HCT116 (cell line): ENCODE data around the gene IL10RB. TPM values are rescaled to one million over a fixed set of nuclear protein-coding genes. Genes with fewer than 3 reads are reported as not detected.

ENCODE experiments used
- ATAC-seq: fragments of 200-7000 bp; cut with Tn5 transposase; 2 replicates; pipeline ENCODE4 v1.9.1; 2020; ENCODE audit warnings: mild to moderate bottlenecking, moderate library complexity
- BruUV-seq: library from RNA; stranded (reverse); fragments of 400-500 nt; replicated peaks from 2 replicates; lab custom pipeline; 2021; lab: Mats Ljungman, UMichigan
- CTCF ChIA-PET: fragments of 300-600 bp; sonication (Branson Sonifier 250); formaldehyde crosslinking; loops from one replicate; lab custom pipeline; 2021; ENCODE audit warnings: antibody characterized with exemption; lab: Charles Lee
- POLR2A ChIA-PET: fragments of 300-600, 350-600 bp; sonication (Branson Sonifier 250); formaldehyde crosslinking; loops from one replicate; lab custom pipeline; 2021; ENCODE audit warnings: antibody characterized with exemption; lab: Charles Lee
- RAD21 ChIA-PET, 2 experiments: fragments of 300-600 bp; sonication (Branson Sonifier 250); formaldehyde crosslinking; loops; one replicate each; lab custom pipeline; 2023; ENCODE audit warnings: low total read pairs in 2 of 2; ENCODE audit not compliant: uncharacterized antibody in 2 of 2, unreplicated experiment in 2 of 2, low non-redundant PET in 1 of 2; lab: Charles Lee
- DNase-seq: peaks from one replicate; pipeline ENCODE4 v3.0.0-alpha.2; 2010; ENCODE audit warnings: low read depth, low spot score
- H2AFZ ChIP-seq: fragments of 200-600 bp; shearing (Covaris generic), sonication (generic); 2 replicates; pipeline ENCODE4 v1.6.1; 2017; ENCODE audit warnings: low read depth, mixed run types, mixed read lengths, antibody characterized with exemption, low read length; ENCODE audit not compliant: poor library complexity, severe bottlenecking
- H3K27ac ChIP-seq: 2 replicates; pipeline ENCODE4 v1.5.1; 2012; ENCODE audit warnings: low read depth, low read length
- H3K27me3 ChIP-seq: fragments of 200-600 bp; sonication (generic); 2 replicates; pipeline ENCODE4 v1.6.1; 2016; ENCODE audit warnings: mixed run types, low read length, mixed read lengths; ENCODE audit not compliant: insufficient read depth
- H3K36me3 ChIP-seq, 2 experiments: fragments of 200-500 bp in 1 of 2; fragments of 200-600 bp in 1 of 2; sonication (Bioruptor generic) in 1 of 2; sonication (generic) in 1 of 2; 2 replicates each; pipeline versions ENCODE4 v1.5.1 to v1.6.1; 2014 to 2016; ENCODE audit warnings: low read length in 2 of 2, inconsistent platforms in 1 of 2, mixed read lengths in 1 of 2, mixed run types in 1 of 2; ENCODE audit not compliant: insufficient read depth in 2 of 2, control insufficient read depth in 1 of 2
- H3K4me1 ChIP-seq, 2 experiments: fragments of 200-600 bp in 1 of 2; sonication (generic) in 1 of 2; 2 replicates each; pipeline versions ENCODE4 v1.5.1 to v1.6.1; 2012 to 2017; ENCODE audit warnings: low read length in 2 of 2, inconsistent platforms in 1 of 2, mild to moderate bottlenecking in 1 of 2, mixed read lengths in 1 of 2, mixed run types in 1 of 2, moderate library complexity in 1 of 2; ENCODE audit not compliant: insufficient read depth in 2 of 2, control insufficient read depth in 1 of 2
- H3K4me2 ChIP-seq: fragments of 200-600 bp; sonication (generic); 2 replicates; pipeline ENCODE4 v1.6.1; 2017; ENCODE audit warnings: mixed run types, low read length, mixed read lengths
- H3K4me3 ChIP-seq, 2 experiments: fragments of 200-600 bp in 1 of 2; sonication (generic) in 1 of 2; replicated peaks in 1 of 2; 2 replicates each; pipeline ENCODE4 v1.5.1; 2011 to 2016; ENCODE audit warnings: low read length in 2 of 2, control low read depth in 1 of 2, low read depth in 1 of 2, mild to moderate bottlenecking in 1 of 2, mixed read lengths in 1 of 2, mixed run types in 1 of 2
- H3K79me2 ChIP-seq: fragments of 200-600 bp; sonication (generic); 2 replicates; pipeline ENCODE4 v1.6.1; 2017; ENCODE audit warnings: mild to moderate bottlenecking, mixed run types, low read length, moderate library complexity, mixed read lengths; ENCODE audit not compliant: insufficient read depth
- H3K9ac ChIP-seq: fragments of 200-600 bp; sonication (generic); 2 replicates; pipeline ENCODE4 v1.6.1; 2016; ENCODE audit warnings: low read length, mixed read lengths
- H3K9me2 ChIP-seq: fragments of 200-600 bp; sonication (generic), shearing (Covaris generic); 2 replicates; pipeline ENCODE4 v1.6.1; 2017; ENCODE audit warnings: mixed run types, mild to moderate bottlenecking, moderate library complexity; ENCODE audit not compliant: insufficient read depth
- H3K9me3 ChIP-seq, 2 experiments: fragments of 200-500 bp in 1 of 2; fragments of 200-600 bp in 1 of 2; sonication (Bioruptor generic) in 1 of 2; sonication (generic) in 1 of 2; 2 replicates each; pipeline ENCODE4 v1.6.1; 2014 to 2017; ENCODE audit warnings: low read length in 2 of 2, mixed read lengths in 2 of 2, inconsistent platforms in 1 of 2, low read depth in 1 of 2, mild to moderate bottlenecking in 1 of 2, mixed run types in 1 of 2, moderate library complexity in 1 of 2; ENCODE audit not compliant: control insufficient read depth in 1 of 2, insufficient read depth in 1 of 2
- H4K20me1 ChIP-seq: fragments of 200-600 bp; sonication (generic), shearing (Covaris generic); 2 replicates; pipeline ENCODE4 v1.6.1; 2017; ENCODE audit warnings: mixed run types, mild to moderate bottlenecking, moderate library complexity; ENCODE audit not compliant: insufficient read depth
- CBX3 ChIP-seq: IDR thresholded peaks from 2 replicates; pipeline ENCODE4 v1.6.1; 2012; ENCODE audit warnings: low read depth
- CEBPB ChIP-seq: IDR thresholded peaks from 2 replicates; pipeline ENCODE4 v1.6.1; 2012; ENCODE audit warnings: low read depth
- ELF1 ChIP-seq: IDR thresholded peaks from 2 replicates; pipeline ENCODE4 v1.6.1; 2012; ENCODE audit warnings: low read depth, borderline replicate concordance
- EZH2 ChIP-seq: fragments of 200-600 bp; sonication (generic); IDR thresholded peaks from 2 replicates; pipeline ENCODE4 v1.6.1; 2017; ENCODE audit warnings: antibody characterized with exemption, mixed run types
- EZH2phosphoT487 ChIP-seq: fragments of 200-600 bp; IDR thresholded peaks from 2 replicates; pipeline ENCODE4 v1.6.1; 2018; ENCODE audit warnings: antibody characterized with exemption, borderline replicate concordance
- FOSL1 ChIP-seq: IDR thresholded peaks from 2 replicates; pipeline ENCODE4 v1.6.1; 2012; ENCODE audit warnings: low read depth
- POLR2AphosphoS5 ChIP-seq: IDR thresholded peaks from 2 replicates; pipeline ENCODE4 v1.6.1; 2011; ENCODE audit warnings: mild to moderate bottlenecking, low read depth, low read length, moderate library complexity
- SIN3A ChIP-seq: IDR thresholded peaks from 2 replicates; pipeline ENCODE4 v1.6.1; 2012; ENCODE audit warnings: low read depth
- SP1 ChIP-seq: IDR thresholded peaks from 2 replicates; pipeline ENCODE4 v1.6.1; 2012; ENCODE audit warnings: low read depth
- SRF ChIP-seq: IDR thresholded peaks from 2 replicates; pipeline ENCODE4 v1.6.1; 2012; ENCODE audit warnings: low read depth
- TCF7L2 ChIP-seq: IDR thresholded peaks from 2 replicates; pipeline ENCODE4 v1.7.0; 2011; ENCODE audit warnings: borderline replicate concordance, inconsistent platforms; ENCODE audit not compliant: insufficient read depth, insufficient read length; ENCODE audit errors: extremely low read depth
- YY1 ChIP-seq: IDR thresholded peaks from 2 replicates; pipeline ENCODE4 v1.6.1; 2011; ENCODE audit warnings: low read length, low read depth, moderate library complexity, mild to moderate bottlenecking; ENCODE audit not compliant: insufficient replicate concordance; ENCODE audit errors: extremely low read depth
- ZFX ChIP-seq: fragments of 450-650 bp; IDR thresholded peaks from 2 replicates; pipeline ENCODE4 v1.6.1; 2017
- ZNF274 ChIP-seq: fragments of 200-500 bp; sonication (Bioruptor generic); IDR thresholded peaks from 2 replicates; pipeline ENCODE4 v1.6.1; 2014; ENCODE audit warnings: mild to moderate bottlenecking, low read depth, low read length, inconsistent platforms
- intact Hi-C: fragments of 100-400 bp; cut with micrococcal nuclease; formaldehyde crosslinking; loops from 2 replicates; pipeline ENCODE4 v1.10.0; 2022
- total RNA-seq: library from RNA; stranded (reverse); gene quantifications from one replicate; pipeline ENCODE4 v1.2.1, GENCODE V29; 2021; ENCODE audit not compliant: unreplicated experiment
- TF ChIP-seq, protein P1 (sequence below): IDR thresholded peaks from 2 replicates; pipeline ENCODE4 v1.6.1; 2011; ENCODE audit warnings: mild to moderate bottlenecking, low read length, moderate library complexity; ENCODE audit not compliant: insufficient replicate concordance; ENCODE audit errors: extremely low read depth

IL10RB gene
- total RNA-seq, 1 experiment from 2014 or later: 13.7 TPM

- H3K4me2 ChIP-seq: no peak overlapping the region
- CTCF ChIA-PET: no interaction called here
- POLR2A ChIA-PET: no interaction called here
- H4K20me1 ChIP-seq: 0 out of 2 replicates have a peak, but pooled peaks cover 4% of the 10 kb centered on the region
- H3K27ac ChIP-seq: no peak overlapping the region
- no peak overlapping the region for H3K4me3 ChIP-seq
- no peaks in the 10 kb centered on the region for H3K27me3 ChIP-seq
- ATAC-seq (no peak), DNase-seq (no peak)
- H2AFZ ChIP-seq: no peak overlapping the region
- RAD21 ChIA-PET: no interaction called here
- BruUV-seq: no TSS peak
- no peaks in the 10 kb centered on the region for H3K79me2 ChIP-seq
- H3K36me3 ChIP-seq: no peaks in the 10 kb centered on the region
- H3K9ac ChIP-seq: no peak overlapping the region
- intact Hi-C loops: no loop called here
- H3K9me3 ChIP-seq: no peaks in the 10 kb centered on the region
- H3K4me1 ChIP-seq: peaks cover 15 to 34% of the 10 kb centered on the region in 2 experiments
- TF ChIP-seq POLR2AphosphoS5 (no peak), TCF7L2 (no peak), CEBPB (no peak), ZFX (no peak), EZH2 (no peak), SIN3A (no peak), EZH2phosphoT487 (no peak), FOSL1 (no peak), CBX3 (no peak), SRF (no peak), YY1 (no peak), ELF1 (no peak), ZNF274 (no peak), SP1 (no peak)
- TF ChIP-seq, protein P1, sequence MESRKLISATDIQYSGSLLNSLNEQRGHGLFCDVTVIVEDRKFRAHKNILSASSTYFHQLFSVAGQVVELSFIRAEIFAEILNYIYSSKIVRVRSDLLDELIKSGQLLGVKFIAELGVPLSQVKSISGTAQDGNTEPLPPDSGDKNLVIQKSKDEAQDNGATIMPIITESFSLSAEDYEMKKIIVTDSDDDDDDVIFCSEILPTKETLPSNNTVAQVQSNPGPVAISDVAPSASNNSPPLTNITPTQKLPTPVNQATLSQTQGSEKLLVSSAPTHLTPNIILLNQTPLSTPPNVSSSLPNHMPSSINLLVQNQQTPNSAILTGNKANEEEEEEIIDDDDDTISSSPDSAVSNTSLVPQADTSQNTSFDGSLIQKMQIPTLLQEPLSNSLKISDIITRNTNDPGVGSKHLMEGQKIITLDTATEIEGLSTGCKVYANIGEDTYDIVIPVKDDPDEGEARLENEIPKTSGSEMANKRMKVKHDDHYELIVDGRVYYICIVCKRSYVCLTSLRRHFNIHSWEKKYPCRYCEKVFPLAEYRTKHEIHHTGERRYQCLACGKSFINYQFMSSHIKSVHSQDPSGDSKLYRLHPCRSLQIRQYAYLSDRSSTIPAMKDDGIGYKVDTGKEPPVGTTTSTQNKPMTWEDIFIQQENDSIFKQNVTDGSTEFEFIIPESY: no peak
- no peaks in the 10 kb centered on the region for H3K9me2 ChIP-seq
Measured at GRCh38 chr21:33268393-33268736, 2.2 kb downstream of the IL10RB start.
